PC-3 (cell line): ENCODE measurements around the gene RFWD3.

Source experiments
- EZH2 ChIP-seq: fragments of 300-600 bp; sonication (generic); IDR thresholded peaks from one replicate; pipeline ENCODE4 v1.6.1; 2017; ENCODE audit warnings: antibody characterized with exemption, mild to moderate bottlenecking, low read length; ENCODE audit not compliant: unreplicated experiment
- TF ChIP-seq, protein P1 (sequence below): fragments of 300-600 bp; sonication (generic); conservative IDR thresholded peaks from 2 replicates; pipeline ENCODE4 v1.5.1; 2017; ENCODE audit warnings: antibody characterized with exemption, low read depth, mild to moderate bottlenecking, low read length

DNA sequence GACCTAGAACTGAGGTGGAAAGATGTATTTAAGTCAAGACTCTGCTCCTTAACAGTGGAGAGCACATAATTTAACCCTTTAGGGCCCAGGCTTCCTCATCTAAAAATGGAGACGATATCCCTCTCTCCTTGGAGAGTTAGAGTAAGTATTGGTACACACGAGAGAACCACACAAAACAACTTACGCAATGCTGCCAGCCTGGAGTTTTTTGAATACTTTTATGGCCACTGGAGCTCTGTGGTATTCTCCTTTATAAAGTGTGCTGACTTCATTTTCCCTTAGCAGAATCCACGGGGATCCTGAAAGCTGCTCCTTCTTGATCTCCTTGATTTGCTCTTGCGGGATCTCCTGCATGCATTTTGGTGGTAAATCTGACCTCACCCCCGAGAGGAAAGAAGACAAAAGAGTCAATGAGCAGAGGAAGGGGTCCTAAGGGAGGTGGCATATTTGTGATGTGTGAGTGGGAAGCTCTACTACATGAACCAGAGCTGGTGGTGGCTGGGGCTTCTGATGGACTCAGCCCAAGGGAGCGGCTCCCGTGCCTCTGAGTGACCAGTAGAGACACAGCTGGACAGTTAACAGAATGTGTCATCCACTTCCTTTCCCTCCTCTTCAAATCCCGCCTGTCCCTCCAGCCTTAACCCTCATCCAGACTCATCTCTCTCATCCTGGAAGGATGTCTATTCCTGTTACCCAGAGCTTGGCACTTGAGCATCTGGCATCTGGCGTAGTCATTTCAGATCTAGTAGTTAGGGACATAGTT is 24.6 kb upstream of the RFWD3 start:
- no peak for TF ChIP-seq EZH2
- TF ChIP-seq, protein P1, sequence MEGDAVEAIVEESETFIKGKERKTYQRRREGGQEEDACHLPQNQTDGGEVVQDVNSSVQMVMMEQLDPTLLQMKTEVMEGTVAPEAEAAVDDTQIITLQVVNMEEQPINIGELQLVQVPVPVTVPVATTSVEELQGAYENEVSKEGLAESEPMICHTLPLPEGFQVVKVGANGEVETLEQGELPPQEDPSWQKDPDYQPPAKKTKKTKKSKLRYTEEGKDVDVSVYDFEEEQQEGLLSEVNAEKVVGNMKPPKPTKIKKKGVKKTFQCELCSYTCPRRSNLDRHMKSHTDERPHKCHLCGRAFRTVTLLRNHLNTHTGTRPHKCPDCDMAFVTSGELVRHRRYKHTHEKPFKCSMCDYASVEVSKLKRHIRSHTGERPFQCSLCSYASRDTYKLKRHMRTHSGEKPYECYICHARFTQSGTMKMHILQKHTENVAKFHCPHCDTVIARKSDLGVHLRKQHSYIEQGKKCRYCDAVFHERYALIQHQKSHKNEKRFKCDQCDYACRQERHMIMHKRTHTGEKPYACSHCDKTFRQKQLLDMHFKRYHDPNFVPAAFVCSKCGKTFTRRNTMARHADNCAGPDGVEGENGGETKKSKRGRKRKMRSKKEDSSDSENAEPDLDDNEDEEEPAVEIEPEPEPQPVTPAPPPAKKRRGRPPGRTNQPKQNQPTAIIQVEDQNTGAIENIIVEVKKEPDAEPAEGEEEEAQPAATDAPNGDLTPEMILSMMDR, result no peak
